Measurements from ENCODE around the gene PIP4K2A.

PIP4K2A gene

DNA sequence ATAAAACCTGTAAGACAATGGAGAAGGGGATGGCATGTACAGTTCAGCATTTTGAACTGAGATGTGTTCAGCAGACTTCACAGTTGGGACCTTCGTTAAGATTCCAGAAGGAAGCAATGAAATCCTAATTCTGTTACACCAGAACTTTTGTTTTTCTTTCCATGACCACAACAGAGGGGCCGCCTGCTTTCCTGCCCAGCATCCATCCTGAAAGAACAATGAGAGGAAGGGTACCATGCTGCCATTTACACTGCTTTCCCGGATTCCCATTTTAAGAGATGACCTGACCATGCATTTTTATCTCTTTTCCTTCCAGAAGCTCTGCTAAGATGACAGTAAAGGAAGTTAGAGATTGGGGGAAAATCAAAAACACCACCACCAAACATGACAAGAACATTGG is 92.7 kb downstream of the PIP4K2A start:
- H3K4me3 ChIP-seq (ENCODE audit: low read depth, low read length), result no peak overlapping the region
- H3K9ac ChIP-seq (ENCODE audit: low read depth, low read length), result no peak overlapping the region
- H3K27me3 ChIP-seq (ENCODE audit: control insufficient read depth, insufficient read depth, low read length), result no peaks in the 10 kb centered on the region
- H3K4me1 ChIP-seq (ENCODE audit: control insufficient read depth, insufficient read depth, low read length), result peaks cover 28% of the 10 kb centered on the region
- H3K36me3 ChIP-seq (ENCODE audit: control insufficient read depth, insufficient read depth, low read length), result no peaks in the 10 kb centered on the region
- H3K9me3 ChIP-seq (ENCODE audit: control insufficient read depth, insufficient read depth, low read length), result no peaks in the 10 kb centered on the region

DNA sequence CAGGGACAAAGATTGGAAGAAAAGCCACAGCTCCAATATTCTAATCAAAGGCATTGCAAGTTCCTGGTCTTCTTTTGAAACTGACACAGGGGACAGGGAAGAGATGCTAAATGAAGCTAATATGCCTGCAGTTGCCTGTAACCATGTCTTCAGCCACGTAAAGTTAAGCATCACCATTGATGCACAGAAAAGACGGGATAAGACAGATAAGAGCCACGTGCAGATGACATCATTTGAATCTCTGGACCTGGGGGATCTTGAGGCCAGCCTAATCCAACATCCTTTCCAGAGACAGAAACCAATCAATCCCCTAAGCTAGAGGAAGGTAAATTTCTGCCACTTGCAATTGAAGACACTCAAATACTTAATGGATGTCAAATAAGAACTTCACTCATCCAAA is 93.4 kb downstream of the PIP4K2A start:
- Histone ChIP-seq H3K4me3 (ENCODE audit: low read depth, low read length) (no peak overlapping the region), H3K36me3 (ENCODE audit: control insufficient read depth, insufficient read depth, low read length) (no peaks in the 10 kb centered on the region), H3K9ac (ENCODE audit: low read depth, low read length) (no peak overlapping the region), H3K4me1 (ENCODE audit: control insufficient read depth, insufficient read depth, low read length) (peaks cover 32% of the 10 kb centered on the region), H3K9me3 (ENCODE audit: control insufficient read depth, insufficient read depth, low read length) (no peaks in the 10 kb centered on the region), H3K27me3 (ENCODE audit: control insufficient read depth, insufficient read depth, low read length) (no peaks in the 10 kb centered on the region)

DNA sequence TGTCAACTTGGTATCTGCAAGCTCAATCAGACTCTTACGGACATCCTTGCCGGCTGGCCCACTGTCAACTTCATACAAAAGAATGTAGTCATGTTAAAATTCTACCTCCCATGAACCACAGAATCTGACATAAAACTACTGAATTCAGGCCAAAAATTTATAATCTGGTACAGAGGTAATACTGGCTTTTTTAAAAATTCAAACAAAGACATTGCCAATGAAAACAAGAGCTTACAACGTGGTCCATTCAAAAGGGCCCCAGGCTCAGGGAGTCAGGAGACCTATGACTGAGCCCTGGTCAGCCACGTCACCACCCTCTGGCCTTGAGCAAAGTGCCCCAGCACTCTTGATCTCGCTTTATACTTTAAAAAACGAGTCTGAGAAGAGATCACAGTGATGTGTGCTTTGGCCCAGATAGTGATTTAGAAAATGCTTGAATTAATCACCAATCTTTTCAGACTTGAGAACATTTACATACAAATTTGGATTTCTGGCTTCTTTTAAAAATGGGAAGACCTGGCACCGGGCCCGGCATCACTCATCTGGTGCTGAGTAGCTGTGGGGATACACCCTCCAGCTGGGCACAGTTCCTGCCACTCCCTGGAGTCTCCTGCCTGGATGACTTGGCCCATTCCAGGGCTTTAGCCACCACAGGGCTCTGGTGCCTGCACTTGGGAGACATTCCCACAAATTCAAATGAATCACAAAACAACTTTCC is 94.1 kb downstream of the PIP4K2A start:
- Histone ChIP-seq H3K4me3 (ENCODE audit: low read depth, low read length) (no peak overlapping the region), H3K9me3 (ENCODE audit: control insufficient read depth, insufficient read depth, low read length) (no peaks in the 10 kb centered on the region), H3K4me1 (ENCODE audit: control insufficient read depth, insufficient read depth, low read length) (peaks cover 27% of the 10 kb centered on the region), H3K27me3 (ENCODE audit: control insufficient read depth, insufficient read depth, low read length) (no peaks in the 10 kb centered on the region), H3K36me3 (ENCODE audit: control insufficient read depth, insufficient read depth, low read length) (no peaks in the 10 kb centered on the region), H3K9ac (ENCODE audit: low read depth, low read length) (no peak overlapping the region)

DNA sequence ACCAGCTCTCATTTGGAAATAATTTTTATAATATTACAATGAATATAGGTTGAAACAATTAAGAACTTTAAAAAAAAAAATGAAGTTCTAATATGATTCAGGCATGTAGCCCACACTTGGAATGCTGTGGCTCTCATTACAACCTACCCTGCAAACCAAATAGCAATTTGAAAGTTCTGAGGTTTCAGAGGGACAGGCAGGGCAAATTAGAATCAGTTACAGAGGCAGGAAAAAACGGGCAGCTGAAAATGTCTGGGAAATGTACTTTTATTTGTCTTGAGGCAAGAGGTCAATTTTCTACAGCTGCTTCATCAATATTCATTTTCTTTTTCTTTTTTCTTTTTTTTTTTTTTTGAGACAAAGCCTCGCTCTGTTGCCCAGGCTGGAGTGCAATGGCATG is 95.3 kb downstream of the PIP4K2A start:
- H3K4me1 ChIP-seq (ENCODE audit: control insufficient read depth, insufficient read depth, low read length), result peaks cover 23% of the 10 kb centered on the region
- H3K9me3 ChIP-seq (ENCODE audit: control insufficient read depth, insufficient read depth, low read length), result no peaks in the 10 kb centered on the region
- H3K9ac ChIP-seq (ENCODE audit: low read depth, low read length), result no peak overlapping the region

DNA sequence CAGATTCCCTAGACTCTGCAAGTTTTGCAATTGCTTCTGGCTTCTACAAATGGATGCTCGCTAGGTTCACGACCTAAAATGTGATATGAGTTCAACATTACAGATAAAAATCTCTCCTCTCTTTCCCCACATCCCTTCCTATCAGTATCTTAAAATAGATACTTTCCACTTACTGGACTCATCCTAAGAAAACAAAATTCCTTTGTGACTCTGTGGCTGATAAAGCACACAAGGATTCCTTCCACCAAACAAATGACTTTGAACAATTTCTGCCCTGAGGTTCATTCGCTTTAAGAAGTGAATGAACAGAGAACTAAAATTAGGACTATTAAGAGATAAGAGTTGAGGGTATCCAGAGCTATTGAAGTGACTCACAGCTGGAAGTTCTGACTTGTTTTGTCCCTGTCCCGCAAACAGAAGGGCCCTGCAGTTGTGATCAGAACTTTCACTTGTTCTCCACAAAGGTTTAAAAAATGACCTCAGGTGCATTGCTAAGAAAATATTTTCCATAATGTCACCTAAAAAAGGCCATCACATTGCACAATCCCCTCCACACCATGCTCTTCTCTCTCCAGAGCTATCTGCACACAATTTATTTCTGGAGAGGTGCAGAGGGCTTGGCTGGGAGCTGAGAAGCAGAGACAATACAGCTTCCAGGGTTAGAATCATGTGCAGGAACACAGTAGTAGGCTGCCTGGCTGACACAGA is 96.1 kb downstream of the PIP4K2A start:
- H3K9ac ChIP-seq (ENCODE audit: low read depth, low read length), result no peak overlapping the region
- no peak overlapping the region for H3K4me3 ChIP-seq (ENCODE audit: low read depth, low read length)
- no peaks in the 10 kb centered on the region for H3K36me3 ChIP-seq (ENCODE audit: control insufficient read depth, insufficient read depth, low read length)
- no peaks in the 10 kb centered on the region for H3K27me3 ChIP-seq (ENCODE audit: control insufficient read depth, insufficient read depth, low read length)
- H3K9me3 ChIP-seq (ENCODE audit: control insufficient read depth, insufficient read depth, low read length), result no peaks in the 10 kb centered on the region
- peaks cover 30% of the 10 kb centered on the region for H3K4me1 ChIP-seq (ENCODE audit: control insufficient read depth, insufficient read depth, low read length)

More for the DNA sequence above, 95.3 kb downstream of the PIP4K2A start:
- no peaks in the 10 kb centered on the region for H3K27me3 ChIP-seq (ENCODE audit: control insufficient read depth, insufficient read depth, low read length)
- H3K4me3 ChIP-seq (ENCODE audit: low read depth, low read length), result no peak overlapping the region
- H3K36me3 ChIP-seq (ENCODE audit: control insufficient read depth, insufficient read depth, low read length), result no peaks in the 10 kb centered on the region

DNA sequence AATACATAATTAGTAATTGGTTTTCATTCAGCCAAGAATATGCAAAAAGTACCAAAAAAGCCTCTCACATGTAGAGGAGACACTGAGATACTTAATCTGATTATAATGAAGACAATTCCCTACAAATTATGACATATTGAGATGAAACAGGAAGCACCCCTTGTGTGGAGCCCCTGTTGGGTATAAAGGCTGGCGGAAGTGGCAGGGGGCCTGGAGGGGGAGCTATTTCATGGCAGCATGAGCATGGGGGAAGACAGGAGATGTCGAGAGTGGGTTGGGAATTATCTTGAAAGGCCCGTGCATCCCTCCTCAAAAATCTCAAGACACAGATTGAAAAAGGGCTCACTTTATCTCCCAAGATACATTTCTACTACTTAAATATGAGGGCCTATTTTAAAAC is 96.9 kb downstream of the PIP4K2A start:
- Histone ChIP-seq H3K4me1 (ENCODE audit: control insufficient read depth, insufficient read depth, low read length) (peaks cover 30% of the 10 kb centered on the region), H3K36me3 (ENCODE audit: control insufficient read depth, insufficient read depth, low read length) (no peaks in the 10 kb centered on the region), H3K9me3 (ENCODE audit: control insufficient read depth, insufficient read depth, low read length) (no peaks in the 10 kb centered on the region), H3K27me3 (ENCODE audit: control insufficient read depth, insufficient read depth, low read length) (no peaks in the 10 kb centered on the region), H3K9ac (ENCODE audit: low read depth, low read length) (no peak overlapping the region), H3K4me3 (ENCODE audit: low read depth, low read length) (no peak overlapping the region)

DNA sequence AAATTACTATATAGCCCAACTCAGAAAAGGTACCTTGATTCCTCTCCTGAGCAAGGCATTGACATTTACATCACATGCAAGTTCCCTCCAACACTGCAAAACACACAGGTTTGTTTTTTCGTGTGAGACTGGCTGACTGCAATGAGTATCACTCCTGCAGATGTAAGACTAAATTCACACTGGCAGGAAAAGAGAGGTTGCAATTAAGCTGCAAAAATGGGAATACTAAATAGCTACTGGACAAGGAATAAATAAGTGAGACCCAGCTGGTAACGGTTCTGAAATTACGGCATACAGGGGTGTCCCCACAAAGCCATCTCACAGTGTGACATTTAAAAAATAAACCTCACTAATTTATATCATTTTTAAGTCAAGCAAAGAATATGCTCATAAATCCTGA is 97.3 kb downstream of the PIP4K2A start:
- H3K36me3 ChIP-seq (ENCODE audit: control insufficient read depth, insufficient read depth, low read length), result no peaks in the 10 kb centered on the region
- H3K4me3 ChIP-seq (ENCODE audit: low read depth, low read length), result no peak overlapping the region
- no peak overlapping the region for H3K9ac ChIP-seq (ENCODE audit: low read depth, low read length)
- no peaks in the 10 kb centered on the region for H3K27me3 ChIP-seq (ENCODE audit: control insufficient read depth, insufficient read depth, low read length)
- no peaks in the 10 kb centered on the region for H3K9me3 ChIP-seq (ENCODE audit: control insufficient read depth, insufficient read depth, low read length)
- H3K4me1 ChIP-seq (ENCODE audit: control insufficient read depth, insufficient read depth, low read length), result peaks cover 30% of the 10 kb centered on the region

DNA sequence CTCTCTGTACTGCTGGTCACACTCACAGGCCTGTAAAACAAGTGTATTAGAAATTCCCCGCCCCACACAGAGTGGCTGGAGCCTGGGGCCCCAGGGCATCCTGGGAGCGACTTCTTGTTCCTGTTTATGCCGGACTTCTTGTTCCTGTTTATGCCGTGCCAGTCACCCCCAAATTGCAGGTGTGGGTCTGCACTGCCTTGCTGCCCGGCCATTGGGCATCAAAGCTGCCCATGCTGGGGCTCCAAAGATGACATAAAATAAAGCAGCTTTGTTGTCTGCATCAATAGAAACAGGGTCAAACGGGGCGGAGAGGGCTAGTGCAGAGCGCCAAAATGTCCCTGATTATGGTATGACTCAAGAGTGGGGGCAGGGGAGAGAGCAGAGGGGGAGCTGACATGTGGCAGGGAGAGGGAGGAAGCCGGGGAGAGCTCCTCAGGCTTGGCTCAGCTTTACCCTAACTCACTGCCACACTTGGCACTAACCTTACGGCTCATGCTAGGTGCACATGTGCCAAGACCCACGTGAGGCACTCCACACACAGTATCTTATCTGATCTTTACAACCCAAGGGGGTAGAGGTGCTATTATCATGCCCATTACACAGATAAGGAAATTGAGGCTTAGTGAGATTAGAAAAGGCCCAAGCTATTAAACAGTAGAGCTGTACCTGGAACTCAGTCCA is 98.4 kb downstream of the PIP4K2A start:
- Histone ChIP-seq H3K36me3 (ENCODE audit: control insufficient read depth, insufficient read depth, low read length) (no peaks in the 10 kb centered on the region), H3K27me3 (ENCODE audit: control insufficient read depth, insufficient read depth, low read length) (no peaks in the 10 kb centered on the region), H3K4me1 (ENCODE audit: control insufficient read depth, insufficient read depth, low read length) (peaks cover 30% of the 10 kb centered on the region), H3K9me3 (ENCODE audit: control insufficient read depth, insufficient read depth, low read length) (no peaks in the 10 kb centered on the region), H3K9ac (ENCODE audit: low read depth, low read length) (no peak overlapping the region), H3K4me3 (ENCODE audit: low read depth, low read length) (no peak overlapping the region)

DNA sequence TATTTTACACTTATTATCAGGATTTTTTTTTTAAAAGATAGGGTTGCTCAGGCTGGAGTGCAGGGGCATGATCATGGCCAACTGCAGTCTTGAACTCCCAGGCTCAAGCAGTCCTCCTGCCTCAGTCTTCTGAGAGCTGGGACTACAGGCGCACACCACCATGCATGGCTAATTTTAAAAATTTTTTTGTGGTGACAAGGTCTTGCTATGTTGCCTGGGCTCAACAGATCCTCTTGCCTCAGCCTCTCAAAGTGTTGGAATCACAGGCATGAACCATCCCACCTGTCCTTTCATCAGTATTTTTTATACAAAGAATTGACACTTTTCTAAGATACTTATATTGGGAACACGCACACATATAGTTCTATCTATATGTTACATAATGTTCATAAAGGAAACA is 99.3 kb downstream of the PIP4K2A start:
- H3K36me3 ChIP-seq (ENCODE audit: control insufficient read depth, insufficient read depth, low read length), result no peaks in the 10 kb centered on the region
- no peaks in the 10 kb centered on the region for H3K27me3 ChIP-seq (ENCODE audit: control insufficient read depth, insufficient read depth, low read length)
- H3K9ac ChIP-seq (ENCODE audit: low read depth, low read length), result no peak overlapping the region
- no peak overlapping the region for H3K4me3 ChIP-seq (ENCODE audit: low read depth, low read length)
- H3K4me1 ChIP-seq (ENCODE audit: control insufficient read depth, insufficient read depth, low read length), result peaks cover 35% of the 10 kb centered on the region
- no peaks in the 10 kb centered on the region for H3K9me3 ChIP-seq (ENCODE audit: control insufficient read depth, insufficient read depth, low read length)

DNA sequence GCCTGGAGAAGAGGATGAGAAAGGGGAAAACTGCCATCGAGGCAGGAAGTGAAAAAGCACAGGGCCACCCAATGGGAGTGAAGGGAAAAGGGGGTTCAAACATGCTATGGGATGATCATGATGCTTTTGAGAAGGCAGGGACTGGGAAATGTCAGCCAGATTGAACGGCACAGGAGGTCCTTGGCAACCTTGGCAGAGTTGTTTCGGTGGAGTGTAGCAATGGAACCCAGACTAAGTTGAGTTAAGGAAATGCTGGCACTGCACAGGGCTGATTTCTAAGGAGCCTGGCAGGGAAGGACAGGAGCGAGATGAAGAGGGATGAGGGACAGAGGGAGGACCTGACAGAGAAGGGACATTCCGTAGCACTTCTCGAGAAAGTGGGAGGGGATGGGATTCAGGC is 101.4 kb downstream of the PIP4K2A start:
- Histone ChIP-seq H3K9ac (ENCODE audit: low read depth, low read length) (no peak overlapping the region), H3K4me3 (ENCODE audit: low read depth, low read length) (no peak overlapping the region), H3K4me1 (ENCODE audit: control insufficient read depth, insufficient read depth, low read length) (peaks cover 27% of the 10 kb centered on the region), H3K36me3 (ENCODE audit: control insufficient read depth, insufficient read depth, low read length) (no peaks in the 10 kb centered on the region), H3K9me3 (ENCODE audit: control insufficient read depth, insufficient read depth, low read length) (no peaks in the 10 kb centered on the region), H3K27me3 (ENCODE audit: control insufficient read depth, insufficient read depth, low read length) (no peaks in the 10 kb centered on the region)

DNA sequence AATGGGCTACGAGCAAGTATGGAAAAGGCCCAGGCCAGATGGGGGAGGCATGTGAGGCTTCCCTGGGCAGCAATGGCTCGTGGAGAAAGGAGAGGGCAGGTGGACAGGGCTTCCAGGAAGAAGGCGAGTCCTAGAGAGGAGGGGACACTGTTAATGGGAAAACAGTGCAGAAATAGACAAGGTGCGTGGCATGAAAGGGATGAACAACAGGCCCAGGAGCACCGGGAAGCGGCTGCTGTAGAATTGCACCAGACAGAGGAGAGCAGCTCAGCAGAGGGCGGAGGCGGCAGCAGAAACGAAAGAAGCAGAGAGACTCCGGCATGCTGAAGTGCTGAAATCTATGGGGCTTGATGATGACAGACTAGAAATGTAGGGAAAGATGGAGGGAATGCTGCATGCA is 102.1 kb downstream of the PIP4K2A start:
- Histone ChIP-seq H3K9me3 (ENCODE audit: control insufficient read depth, insufficient read depth, low read length) (no peaks in the 10 kb centered on the region), H3K4me1 (ENCODE audit: control insufficient read depth, insufficient read depth, low read length) (peaks cover 22% of the 10 kb centered on the region), H3K27me3 (ENCODE audit: control insufficient read depth, insufficient read depth, low read length) (no peaks in the 10 kb centered on the region), H3K36me3 (ENCODE audit: control insufficient read depth, insufficient read depth, low read length) (no peaks in the 10 kb centered on the region), H3K9ac (ENCODE audit: low read depth, low read length) (no peak overlapping the region), H3K4me3 (ENCODE audit: low read depth, low read length) (no peak overlapping the region)

Data from iPS-15b (cell line).